HTR-8/SVneo (cell line): Measurements from ENCODE around the gene ALAS2.
"Not testable (repeated sequence)": the region's sequence is repeated elsewhere in the genome, so short reads cannot be mapped to it uniquely, and the experiment has no call there.

Source experiments
- DNase-seq: peaks from one replicate; pipeline ENCODE4 v3.0.0; 2011; ENCODE audit warnings: low spot score, mixed read lengths; ENCODE audit not compliant: insufficient read length
- FAIRE-seq: peaks from 2 replicates; lab custom pipeline; 2011; peaks lifted over from hg19 to GRCh38; lab: Jason Lieb, UNC

Gene ALAS2

DNA sequence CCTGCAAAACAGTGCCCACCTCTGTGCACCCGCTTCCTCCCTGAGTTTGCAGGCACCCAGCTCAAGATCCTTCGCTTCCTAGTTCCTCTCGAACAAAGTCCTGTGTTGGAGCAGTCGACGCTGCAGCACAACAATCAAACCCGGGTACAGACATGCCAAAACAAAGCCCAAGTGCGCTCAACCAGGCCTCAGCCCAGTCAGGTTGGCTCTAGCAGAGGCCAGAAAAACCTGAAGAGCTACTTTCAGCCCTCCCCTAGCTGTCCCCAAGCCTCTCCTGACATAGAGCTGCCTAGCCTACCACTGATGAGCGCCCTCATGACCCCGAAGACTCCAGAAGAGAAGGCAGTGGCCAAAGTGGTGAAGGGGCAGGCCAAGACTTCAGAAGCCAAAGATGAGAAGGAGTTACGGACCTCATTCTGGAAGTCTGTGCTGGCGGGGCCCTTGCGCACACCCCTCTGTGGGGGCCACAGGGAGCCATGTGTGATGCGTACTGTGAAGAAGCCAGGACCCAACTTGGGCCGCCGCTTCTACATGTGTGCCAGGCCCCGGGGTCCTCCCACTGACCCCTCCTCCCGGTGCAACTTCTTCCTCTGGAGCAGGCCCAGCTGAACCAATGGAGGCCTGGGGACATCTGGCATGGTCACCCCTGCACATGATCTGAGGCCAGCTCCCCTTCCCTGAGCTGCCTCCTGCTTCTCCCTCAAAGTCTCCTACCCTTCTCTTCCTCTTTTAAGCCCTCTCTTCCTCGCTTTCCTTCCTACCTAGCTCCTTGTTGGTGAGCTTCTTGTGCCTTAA, 23.8 kb downstream of the ALAS2 start:
- no peak for FAIRE-seq
- no peak for DNase-seq

GRCh38 chrX:55005256-55005655, 25.5 kb downstream of the ALAS2 start:
- DNase-seq (no peak), FAIRE-seq (no peak)

DNA sequence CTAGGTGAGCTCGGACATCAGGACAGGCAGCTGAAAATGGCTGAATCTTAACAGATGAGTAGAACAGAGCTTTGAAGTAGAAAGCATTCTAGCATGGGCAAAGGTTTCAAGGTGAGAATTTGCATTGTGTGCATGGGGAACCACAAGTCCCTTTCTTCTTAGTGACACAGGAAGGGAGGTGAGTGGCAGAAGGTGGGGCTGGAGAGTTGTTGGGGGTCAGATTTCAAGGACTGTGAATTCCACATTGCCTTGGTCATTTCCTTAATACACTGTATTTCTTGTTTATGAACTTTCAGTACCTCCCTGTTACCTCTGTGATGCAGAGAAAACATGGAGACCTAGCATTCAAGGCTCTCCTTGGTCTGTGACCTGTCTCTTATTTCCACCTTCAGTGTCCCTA, 26.5 kb downstream of the ALAS2 start:
- FAIRE-seq (no peak), DNase-seq (no peak)

DNA sequence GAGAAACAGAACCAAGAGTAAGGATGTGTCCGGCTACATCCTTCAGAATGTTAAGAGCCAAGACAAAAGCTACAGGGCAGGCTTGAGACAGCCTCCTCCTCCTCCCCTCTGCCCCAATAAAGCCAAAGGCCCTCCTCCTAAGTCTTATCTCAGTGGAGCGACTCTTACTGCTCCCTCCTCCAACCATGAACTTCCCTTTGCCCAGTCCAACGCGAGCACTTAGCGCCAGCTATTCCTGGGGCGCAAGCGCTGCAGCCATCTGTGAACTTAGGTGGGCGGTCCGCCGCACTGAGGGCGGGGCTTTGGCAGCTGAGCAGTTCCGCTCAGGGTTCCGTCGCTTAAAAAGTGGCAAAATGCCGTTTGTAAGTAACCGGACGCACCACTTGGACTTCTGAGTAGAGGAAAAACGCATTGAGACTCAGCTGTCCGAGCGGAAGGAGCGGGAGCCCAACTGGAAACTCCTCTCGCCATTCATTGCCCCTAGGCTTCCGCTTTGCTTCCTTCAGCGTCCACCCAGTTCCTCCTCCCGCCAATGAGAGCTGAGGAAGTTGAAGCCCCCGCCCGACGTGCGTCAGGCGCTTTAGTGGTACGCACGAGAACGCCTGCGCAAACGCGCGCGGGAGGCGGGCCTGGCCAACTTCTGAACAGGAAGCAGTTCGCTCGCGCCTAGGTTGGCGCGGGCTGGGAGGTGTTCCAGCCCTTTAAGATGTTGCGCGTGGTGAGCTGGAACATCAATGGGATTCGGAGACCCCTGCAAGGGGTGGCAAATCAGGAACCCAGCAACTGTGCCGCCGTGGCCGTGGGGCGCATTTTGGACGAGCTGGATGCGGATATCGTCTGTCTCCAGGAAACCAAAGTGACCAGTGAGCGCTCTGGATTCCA, 30.8 kb downstream of the ALAS2 start, which contains the start of gene APEX2:
Gene APEX2 (plus strand): TSS at position 647 of the 882 bp plus-strand sequence. CDS start 60 bp downstream, at position 707.
- DNase-seq: peak; percentile 65
- no peak for FAIRE-seq

DNA sequence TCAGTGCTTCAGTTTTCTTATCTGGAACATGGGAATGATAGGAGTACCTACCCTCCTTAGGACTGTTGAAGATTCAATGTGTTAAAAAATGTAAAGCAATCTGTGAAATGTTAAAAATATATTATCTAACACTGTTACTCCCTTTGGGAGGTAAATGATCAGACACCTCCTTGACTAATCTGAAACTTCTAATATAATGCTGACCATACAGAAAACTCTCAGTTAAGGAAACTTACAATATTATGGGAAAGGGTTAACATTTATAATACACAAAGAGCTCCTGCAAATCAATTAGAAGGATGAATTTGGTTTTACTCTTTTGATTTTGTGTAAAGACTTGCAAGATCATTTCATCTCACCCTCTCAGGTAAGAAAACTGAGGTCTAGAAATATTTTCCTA, 35.2 kb downstream of the ALAS2 start:
- no peak for DNase-seq
- no peak for FAIRE-seq

GRCh38 chrX:54994668-54995351, 36.0 kb downstream of the ALAS2 start:
- FAIRE-seq (no peak), DNase-seq (no peak)

- DNase-seq: no peak
- FAIRE-seq: no peak
Observed at GRCh38 chrX:54994099-54994498, 36.7 kb downstream of the ALAS2 start, which contains the start of gene PFKFB1. TSS of gene PFKFB1 (minus strand) at chrX:54994188. CDS start at chrX:54994007, 181 bp downstream.

DNA sequence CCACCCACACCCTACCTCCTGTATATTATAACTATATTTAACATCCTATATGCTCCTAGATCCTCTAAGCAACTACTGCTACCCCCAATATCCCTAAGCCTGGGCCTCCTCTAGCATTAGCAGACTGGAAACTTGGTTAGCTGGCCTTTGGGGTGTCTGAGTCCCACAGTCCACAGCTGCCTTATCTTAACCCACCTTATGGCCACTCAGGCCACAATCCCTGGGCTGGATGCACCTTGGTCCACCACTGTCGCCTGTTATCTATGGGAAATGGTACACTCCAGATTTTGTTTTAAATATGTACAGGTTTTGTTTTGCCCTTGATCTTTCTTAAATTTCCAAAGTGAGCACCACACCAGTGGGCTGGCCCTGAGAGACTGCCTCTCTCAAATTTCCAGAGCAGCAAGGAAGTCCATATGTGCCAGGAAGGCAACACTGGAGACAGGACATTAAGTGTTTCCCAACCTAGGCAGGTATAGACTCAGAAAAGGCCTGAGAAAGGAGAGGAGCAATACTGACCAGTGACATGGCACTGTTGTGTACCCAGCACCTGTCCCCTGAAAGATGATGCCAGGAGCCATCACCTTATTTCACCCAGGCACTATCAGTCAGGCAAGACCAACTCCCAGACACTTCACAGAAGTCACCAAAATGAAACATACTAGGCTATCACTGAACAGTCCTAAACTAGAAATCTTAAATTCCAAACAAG, 37.7 kb downstream of the ALAS2 start:
- DNase-seq (no peak), FAIRE-seq (no peak)

DNA sequence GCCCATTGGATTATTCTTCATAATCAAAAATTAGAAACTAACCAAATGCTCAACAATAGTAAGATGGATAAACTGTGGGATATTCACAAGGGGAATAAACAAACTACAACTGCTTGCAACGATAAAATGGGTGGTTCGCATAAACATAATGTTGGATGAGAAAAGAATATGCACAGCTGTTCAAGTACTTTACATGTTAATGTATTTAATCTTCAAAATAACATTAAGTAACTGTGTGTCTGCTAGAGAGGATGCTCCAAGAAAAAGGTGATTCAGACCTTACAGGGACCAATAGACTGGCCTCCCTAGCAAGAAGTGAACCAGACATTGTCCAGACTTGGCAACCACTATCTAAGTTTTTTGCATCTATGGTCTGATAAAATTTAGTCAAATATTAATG, 39.1 kb downstream of the ALAS2 start:
- no peak for DNase-seq
- no peak for FAIRE-seq

- not testable (repeated sequence) for DNase-seq
Observed at GRCh38 chrX:54983306-54983705, 47.5 kb downstream of the ALAS2 start.

GRCh38 chrX:54980334-54980733, 50.4 kb downstream of the ALAS2 start:
- FAIRE-seq (no peak), DNase-seq (no peak)

More at GRCh38 chrX:54983306-54983705, 47.5 kb downstream of the ALAS2 start:
- FAIRE-seq: not testable (repeated sequence)

GRCh38 chrX:54979432-54979831, 51.3 kb downstream of the ALAS2 start:
- no peak for DNase-seq
- FAIRE-seq: no peak

GRCh38 chrX:54978448-54978847, 52.3 kb downstream of the ALAS2 start:
- FAIRE-seq: no peak
- DNase-seq: no peak

- FAIRE-seq (no peak), DNase-seq (no peak)
Observed at GRCh38 chrX:54977387-54977786, 53.4 kb downstream of the ALAS2 start.

DNA sequence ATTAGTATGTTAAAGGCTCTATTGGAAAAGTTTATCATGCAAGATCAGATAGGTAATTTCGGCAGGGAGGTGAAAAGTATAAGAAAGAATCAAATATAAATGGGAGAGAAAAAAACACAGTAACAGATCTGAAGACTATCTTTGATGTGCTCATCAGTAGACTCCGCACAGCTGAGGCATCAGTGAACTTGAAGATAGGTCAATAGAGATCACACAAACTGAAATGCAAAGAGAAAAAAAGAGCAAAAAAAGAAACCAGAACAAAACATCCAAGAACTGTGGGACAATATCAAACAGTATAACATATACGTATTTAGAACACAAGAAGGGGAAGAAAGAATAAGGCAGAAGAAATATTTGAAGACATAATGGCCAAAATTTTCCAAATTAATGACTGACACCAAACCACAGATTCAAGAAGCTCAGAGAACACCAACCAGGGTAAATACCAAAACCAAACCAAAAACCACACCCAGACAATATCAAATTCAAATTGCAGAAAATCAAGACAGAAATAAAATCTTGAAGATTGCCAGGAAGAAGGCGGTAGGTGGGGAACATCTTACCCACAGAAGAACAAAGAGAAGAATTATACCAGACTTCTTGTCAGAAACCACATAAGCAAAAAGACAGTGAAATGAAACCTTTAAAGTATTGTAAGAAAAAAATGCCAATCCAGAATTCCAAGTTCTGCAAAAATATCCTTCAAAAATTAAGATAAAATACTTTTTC, 65.8 kb downstream of the ALAS2 start:
- FAIRE-seq: no peak

GRCh38 chrX:54961750-54962149, 69.0 kb downstream of the ALAS2 start:
- FAIRE-seq: no peak
- no peak for DNase-seq

More for the DNA sequence above, 65.8 kb downstream of the ALAS2 start:
- no peak for DNase-seq
